ENCODE results near the gene CNOT6L. TPM values are rescaled to one million over a fixed set of nuclear protein-coding genes. Genes with fewer than 3 reads are reported as not detected.
A peak's percentile ranks its signal among the peaks of the same experiment; 100 is the strongest.

The CNOT6L gene
- total and polyA plus RNA-seq, 2 of the 13 experiments (the other 11 are each of a cell fraction or from before 2014, with no cell fraction given), result 7.9 to 13.5 TPM

GRCh38 chr4:77818073-77818601 lies 1.0 kb downstream of the CNOT6L start (continued):
- TF ChIP-seq SRSF9 (IDR thresholded peaks at IDR 0.05; ENCODE audit: borderline replicate concordance, insufficient read depth, low read depth, low read length, poor library complexity, severe bottlenecking) (no peak), PRDM15 (CRISPR knock-in tag; IDR thresholded peaks at IDR 0.05) (peak; percentile 75), ZNF614 (CRISPR knock-in tag; IDR thresholded peaks at IDR 0.05; ENCODE audit: borderline replicate concordance) (no peak), DPF2 (CRISPR knock-in tag; IDR thresholded peaks at IDR 0.05; ENCODE audit: borderline replicate concordance, low read depth) (no peak), CEBPB (IDR thresholded peaks at IDR 0.05; ENCODE audit: borderline replicate concordance, low read depth, low read length) (no peak), E2F2 (CRISPR knock-in tag; IDR thresholded peaks at IDR 0.05; ENCODE audit: borderline replicate concordance) (no peak), ZNF710 (CRISPR knock-in tag; IDR thresholded peaks at IDR 0.05; ENCODE audit: borderline replicate concordance) (0 out of 2 replicates have a peak, but pooled peaks have one; percentile 11), TOE1 (CRISPR knock-in tag; IDR thresholded peaks at IDR 0.05) (no peak), ZNF607 (CRISPR knock-in tag; IDR thresholded peaks at IDR 0.05; ENCODE audit: borderline replicate concordance) (no peak), ZBTB26 (CRISPR knock-in tag; IDR thresholded peaks at IDR 0.05; ENCODE audit: borderline replicate concordance) (no peak), ZNF263 (CRISPR knock-in tag; IDR thresholded peaks at IDR 0.05) (no peak), ZNF564 (CRISPR knock-in tag; IDR thresholded peaks at IDR 0.05) (peak; percentile 52; the same call in 1 of the 2 replicates), GABPB1 (CRISPR knock-in tag; IDR thresholded peaks at IDR 0.05) (no peak; the same call in 1 of the 2 replicates), TRIM22 (IDR thresholded peaks at IDR 0.05) (no peak), ZNF235 (CRISPR knock-in tag; IDR thresholded peaks at IDR 0.05; ENCODE audit: borderline replicate concordance) (no peak), ARID2 (CRISPR knock-in tag; IDR thresholded peaks at IDR 0.05; ENCODE audit: borderline replicate concordance) (peak; percentile 64; the same call in 1 of the 2 replicates), ZBTB7A (CRISPR knock-in tag; IDR thresholded peaks at IDR 0.05) (no peak), MAFK (conservative IDR thresholded peaks at IDR 0.05 in 1 of 2, IDR thresholded peaks at IDR 0.05 in 1 of 2; ENCODE audit: low read length in 2 of 2) (no peak), NAIF1 (CRISPR knock-in tag; IDR thresholded peaks at IDR 0.05; ENCODE audit: borderline replicate concordance) (no peak), ZSCAN9 (CRISPR knock-in tag; IDR thresholded peaks at IDR 0.05; ENCODE audit: borderline replicate concordance) (no peak; the same call in 1 of the 2 replicates)
